ENCODE data around the gene CD300H.
"Not testable (repeated sequence)": the region's sequence is repeated elsewhere in the genome, so short reads cannot be mapped to it uniquely, and the experiment has no call there.

The CD300H gene

GRCh38 chr17:74526681-74527080 lies 40.6 kb downstream of the CD300H start:
- DNase-seq (ENCODE audit: low read depth) = no peak

GRCh38 chr17:74525781-74526288 lies 41.5 kb downstream of the CD300H start:
- no peak for DNase-seq (ENCODE audit: low read depth)

GRCh38 chr17:74525465-74525725 lies 41.9 kb downstream of the CD300H start:
- no peak for DNase-seq (ENCODE audit: low read depth)

- DNase-seq (ENCODE audit: low read depth) = no peak
Measured at GRCh38 chr17:74524653-74525464, 42.5 kb downstream of the CD300H start.

GRCh38 chr17:74523308-74523707 lies 44.0 kb downstream of the CD300H start:
- DNase-seq (ENCODE audit: low read depth) = no peak

GRCh38 chr17:74522381-74523105 lies 44.8 kb downstream of the CD300H start:
- no peak for DNase-seq (ENCODE audit: low read depth)

GRCh38 chr17:74521701-74522201 lies 45.6 kb downstream of the CD300H start:
- no peak for DNase-seq (ENCODE audit: low read depth)

- DNase-seq (ENCODE audit: low read depth) = no peak
Measured at GRCh38 chr17:74520790-74521480, 46.4 kb downstream of the CD300H start.

GRCh38 chr17:74520016-74520434 lies 47.3 kb downstream of the CD300H start:
- DNase-seq (ENCODE audit: low read depth) = no peak

- not testable (repeated sequence) for DNase-seq (ENCODE audit: low read depth)
Measured at GRCh38 chr17:74518413-74518981, 48.8 kb downstream of the CD300H start.

- DNase-seq (ENCODE audit: low read depth) = no peak
Measured at GRCh38 chr17:74516561-74517328, 50.6 kb downstream of the CD300H start.

GRCh38 chr17:74515941-74516340 lies 51.4 kb downstream of the CD300H start:
- DNase-seq (ENCODE audit: low read depth) = no peak

- DNase-seq (ENCODE audit: low read depth) = no peak
Measured at GRCh38 chr17:74514632-74515334, 52.5 kb downstream of the CD300H start.

- no peak for DNase-seq (ENCODE audit: low read depth)
Measured at GRCh38 chr17:74513987-74514631, 53.2 kb downstream of the CD300H start.

- DNase-seq (ENCODE audit: low read depth) = no peak
Measured at GRCh38 chr17:74512624-74513091, 54.7 kb downstream of the CD300H start.

GRCh38 chr17:74512036-74512435 lies 55.3 kb downstream of the CD300H start:
- no peak for DNase-seq (ENCODE audit: low read depth)
